Measurements from ENCODE around the gene TMEM120B. TPM values are rescaled to one million over a fixed set of nuclear protein-coding genes. Genes with fewer than 3 reads are reported as not detected.
A peak's percentile ranks its signal among the peaks of the same experiment; 100 is the strongest.

Gene TMEM120B
- total RNA-seq, 1 donor from 2014 or later, result 3.9 TPM

DNA sequence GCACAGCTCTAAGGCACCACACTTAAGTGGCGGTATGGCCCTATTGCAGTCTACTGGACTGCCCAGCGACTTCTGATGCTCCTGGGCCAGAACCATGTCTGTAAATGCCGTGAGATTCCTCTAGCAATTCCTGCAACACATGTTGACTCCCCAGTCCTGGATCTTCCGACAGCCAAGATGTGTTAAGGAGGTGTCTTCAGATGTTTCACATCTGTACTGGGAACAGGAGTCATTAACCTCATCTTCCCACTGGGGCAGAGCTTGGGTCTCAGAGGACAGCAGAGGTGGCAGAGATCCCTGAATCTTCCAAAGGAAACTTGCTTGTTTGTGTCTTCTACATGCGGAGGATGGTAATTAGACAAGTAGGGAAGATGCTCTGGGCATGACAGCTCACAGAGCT, 8.2 kb downstream of the TMEM120B start:
- DNase-seq (ENCODE audit: extremely low spot score in 2 of 2), result no peak
- no peak overlapping the region for H3K4me3 ChIP-seq
- TF ChIP-seq POLR2AphosphoS5 (IDR thresholded peaks at IDR 0.05; ENCODE audit: insufficient read depth in 1 of 2, low read depth in 1 of 2) (no peak), POLR2A (IDR thresholded peaks at IDR 0.05) (no peak)
- TF ChIP-seq, protein P1, sequence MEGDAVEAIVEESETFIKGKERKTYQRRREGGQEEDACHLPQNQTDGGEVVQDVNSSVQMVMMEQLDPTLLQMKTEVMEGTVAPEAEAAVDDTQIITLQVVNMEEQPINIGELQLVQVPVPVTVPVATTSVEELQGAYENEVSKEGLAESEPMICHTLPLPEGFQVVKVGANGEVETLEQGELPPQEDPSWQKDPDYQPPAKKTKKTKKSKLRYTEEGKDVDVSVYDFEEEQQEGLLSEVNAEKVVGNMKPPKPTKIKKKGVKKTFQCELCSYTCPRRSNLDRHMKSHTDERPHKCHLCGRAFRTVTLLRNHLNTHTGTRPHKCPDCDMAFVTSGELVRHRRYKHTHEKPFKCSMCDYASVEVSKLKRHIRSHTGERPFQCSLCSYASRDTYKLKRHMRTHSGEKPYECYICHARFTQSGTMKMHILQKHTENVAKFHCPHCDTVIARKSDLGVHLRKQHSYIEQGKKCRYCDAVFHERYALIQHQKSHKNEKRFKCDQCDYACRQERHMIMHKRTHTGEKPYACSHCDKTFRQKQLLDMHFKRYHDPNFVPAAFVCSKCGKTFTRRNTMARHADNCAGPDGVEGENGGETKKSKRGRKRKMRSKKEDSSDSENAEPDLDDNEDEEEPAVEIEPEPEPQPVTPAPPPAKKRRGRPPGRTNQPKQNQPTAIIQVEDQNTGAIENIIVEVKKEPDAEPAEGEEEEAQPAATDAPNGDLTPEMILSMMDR (IDR thresholded peaks at IDR 0.05), result no peak
- no peaks in the 10 kb centered on the region for H3K9me3 ChIP-seq
- intact Hi-C loops (cut with DNase I), result no loop called here
- peak overlapping the region; percentile 22 for H3K27ac ChIP-seq
- peaks cover 3% of the 10 kb centered on the region for H3K4me1 ChIP-seq
- no peaks in the 10 kb centered on the region for H3K36me3 ChIP-seq
- no peaks in the 10 kb centered on the region for H3K27me3 ChIP-seq

DNA sequence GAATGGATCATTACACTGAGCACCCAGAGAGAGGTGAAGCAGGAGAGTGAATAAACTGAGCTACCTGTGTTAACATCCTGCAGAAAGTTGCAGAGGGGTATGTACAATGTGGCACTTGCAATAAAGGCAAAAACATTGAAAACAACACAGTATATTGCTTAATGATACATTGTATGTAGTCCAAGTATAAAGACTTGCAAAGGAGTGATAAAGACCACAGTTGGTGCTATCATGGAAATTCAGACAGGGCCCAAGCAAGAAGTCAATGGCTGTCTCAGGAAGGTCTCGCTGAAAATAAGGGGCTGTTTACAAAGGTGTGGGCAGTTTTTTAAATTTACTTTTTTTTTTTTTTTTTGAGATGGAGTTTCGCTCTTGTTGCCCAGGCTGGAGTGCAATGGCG, 10.0 kb downstream of the TMEM120B start:
- Histone ChIP-seq H3K4me3 (no peak overlapping the region), H3K9me3 (no peaks in the 10 kb centered on the region), H3K27ac (no peak overlapping the region), H3K36me3 (no peaks in the 10 kb centered on the region), H3K4me1 (no peaks in the 10 kb centered on the region), H3K27me3 (no peaks in the 10 kb centered on the region)
- no peak for TF ChIP-seq POLR2AphosphoS5 (IDR thresholded peaks at IDR 0.05; ENCODE audit: insufficient read depth in 1 of 2, low read depth in 1 of 2)
- TF ChIP-seq, protein P1 (IDR thresholded peaks at IDR 0.05), result no peak
- TF ChIP-seq POLR2A (IDR thresholded peaks at IDR 0.05), result no peak
- no peak for DNase-seq (ENCODE audit: extremely low spot score in 2 of 2)
- intact Hi-C loops (cut with DNase I), result no loop called here

DNA sequence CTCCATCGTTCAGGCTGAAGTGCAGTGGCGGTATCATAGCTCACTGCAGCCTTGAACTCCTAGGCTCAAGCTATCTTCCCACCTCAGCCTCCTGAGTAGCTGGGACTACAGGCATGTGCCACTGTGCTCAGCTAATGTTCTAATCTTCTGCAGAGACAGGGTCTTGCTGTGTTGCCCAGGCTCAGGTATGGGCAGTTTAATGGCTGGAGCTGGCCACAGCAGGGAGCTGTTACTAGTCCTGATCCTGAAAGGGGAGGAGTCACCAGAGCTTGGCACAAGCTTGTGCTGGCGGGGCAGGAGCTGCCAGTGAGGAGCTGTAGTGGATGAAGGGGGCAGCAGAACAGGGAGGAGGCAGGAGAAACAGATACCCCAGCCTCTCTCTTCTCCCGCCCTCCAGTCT, 10.6 kb downstream of the TMEM120B start:
- Histone ChIP-seq H3K9me3 (no peaks in the 10 kb centered on the region), H3K4me3 (no peak overlapping the region), H3K36me3 (no peaks in the 10 kb centered on the region), H3K4me1 (no peaks in the 10 kb centered on the region), H3K27me3 (no peaks in the 10 kb centered on the region), H3K27ac (no peak overlapping the region)
- DNase-seq (ENCODE audit: extremely low spot score in 2 of 2), result no peak
- no peak for TF ChIP-seq POLR2AphosphoS5 (IDR thresholded peaks at IDR 0.05; ENCODE audit: insufficient read depth in 1 of 2, low read depth in 1 of 2)
- TF ChIP-seq, protein P1 (IDR thresholded peaks at IDR 0.05), result no peak
- no peak for TF ChIP-seq POLR2A (IDR thresholded peaks at IDR 0.05)
- intact Hi-C loops (cut with DNase I), result no loop called here

DNA sequence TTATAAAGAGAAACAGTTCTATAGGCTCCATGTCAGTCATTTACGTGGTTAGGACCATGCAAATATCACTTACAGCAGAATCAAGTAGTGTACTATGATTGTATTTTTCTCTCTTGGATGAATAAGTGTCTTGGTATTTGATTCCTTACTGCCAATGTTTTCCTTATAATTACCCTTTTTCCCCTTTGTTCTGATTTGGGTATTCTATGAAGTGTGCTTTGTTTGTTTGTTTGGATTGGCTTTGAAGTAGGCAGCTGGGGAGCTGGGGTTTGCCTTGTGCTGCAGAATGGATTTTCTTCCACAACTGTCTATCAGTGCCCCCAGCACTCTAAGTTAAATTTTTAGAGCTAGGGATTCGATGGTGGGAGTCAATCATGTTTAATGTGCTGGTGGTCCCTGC, 12.4 kb downstream of the TMEM120B start:
- no peaks in the 10 kb centered on the region for H3K4me1 ChIP-seq
- H3K27ac ChIP-seq, result no peak overlapping the region
- H3K36me3 ChIP-seq, result no peaks in the 10 kb centered on the region
- intact Hi-C loops (cut with DNase I), result no loop called here
- no peaks in the 10 kb centered on the region for H3K9me3 ChIP-seq
- no peak overlapping the region for H3K4me3 ChIP-seq
- no peak for TF ChIP-seq POLR2A (IDR thresholded peaks at IDR 0.05)
- no peak for TF ChIP-seq POLR2AphosphoS5 (IDR thresholded peaks at IDR 0.05; ENCODE audit: insufficient read depth in 1 of 2, low read depth in 1 of 2)
- TF ChIP-seq, protein P1 (IDR thresholded peaks at IDR 0.05), result no peak
- H3K27me3 ChIP-seq, result no peaks in the 10 kb centered on the region
- DNase-seq (ENCODE audit: extremely low spot score in 2 of 2), result no peak

DNA sequence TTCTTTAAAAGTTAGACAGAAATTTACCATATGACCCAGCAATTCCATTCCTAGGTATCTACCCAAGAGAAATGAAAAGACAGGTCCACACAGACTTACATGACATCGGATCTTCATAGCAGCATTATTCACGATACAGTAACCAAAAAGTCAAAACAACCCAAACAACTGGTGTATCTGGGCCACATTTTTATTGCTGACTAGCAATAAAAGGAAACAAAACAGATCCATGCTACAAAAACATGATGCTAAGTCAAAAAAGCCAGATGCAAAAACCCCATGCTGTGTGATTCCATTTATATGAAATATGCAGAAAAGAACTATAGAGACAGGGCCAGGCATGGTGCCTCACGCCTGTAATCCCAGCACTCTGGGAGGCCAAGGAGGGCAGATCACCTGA, 12.9 kb downstream of the TMEM120B start:
- H3K9me3 ChIP-seq, result no peaks in the 10 kb centered on the region
- DNase-seq (ENCODE audit: extremely low spot score in 2 of 2), result no peak
- no peaks in the 10 kb centered on the region for H3K27me3 ChIP-seq
- no peak overlapping the region for H3K27ac ChIP-seq
- TF ChIP-seq POLR2A (IDR thresholded peaks at IDR 0.05), result no peak
- TF ChIP-seq, protein P1 (IDR thresholded peaks at IDR 0.05), result no peak
- TF ChIP-seq POLR2AphosphoS5 (IDR thresholded peaks at IDR 0.05; ENCODE audit: insufficient read depth in 1 of 2, low read depth in 1 of 2), result no peak
- intact Hi-C loops (cut with DNase I), result no loop called here
- H3K36me3 ChIP-seq, result no peaks in the 10 kb centered on the region
- H3K4me3 ChIP-seq, result no peak overlapping the region
- no peaks in the 10 kb centered on the region for H3K4me1 ChIP-seq
